ENCODE data around the gene ACADS.

GRCh38 chr12:120767071-120768024 is 41.7 kb downstream of the ACADS start:
- TF ChIP-seq RARB (CRISPR knock-in tag; IDR thresholded peaks at IDR 0.05) (no peak), TOX (CRISPR knock-in tag; IDR thresholded peaks at IDR 0.05; ENCODE audit: borderline replicate concordance) (no peak), SNAI2 (CRISPR knock-in tag; IDR thresholded peaks at IDR 0.05) (no peak), PPARA (CRISPR knock-in tag; IDR thresholded peaks at IDR 0.05; ENCODE audit: borderline replicate concordance) (no peak), ZNF8 (CRISPR knock-in tag; IDR thresholded peaks at IDR 0.05) (no peak), ARNTL (CRISPR knock-in tag; IDR thresholded peaks at IDR 0.05; ENCODE audit: borderline replicate concordance, low read depth) (no peak), CSDC2 (CRISPR knock-in tag; IDR thresholded peaks at IDR 0.05) (no peak)
- TF ChIP-seq, protein P1, sequence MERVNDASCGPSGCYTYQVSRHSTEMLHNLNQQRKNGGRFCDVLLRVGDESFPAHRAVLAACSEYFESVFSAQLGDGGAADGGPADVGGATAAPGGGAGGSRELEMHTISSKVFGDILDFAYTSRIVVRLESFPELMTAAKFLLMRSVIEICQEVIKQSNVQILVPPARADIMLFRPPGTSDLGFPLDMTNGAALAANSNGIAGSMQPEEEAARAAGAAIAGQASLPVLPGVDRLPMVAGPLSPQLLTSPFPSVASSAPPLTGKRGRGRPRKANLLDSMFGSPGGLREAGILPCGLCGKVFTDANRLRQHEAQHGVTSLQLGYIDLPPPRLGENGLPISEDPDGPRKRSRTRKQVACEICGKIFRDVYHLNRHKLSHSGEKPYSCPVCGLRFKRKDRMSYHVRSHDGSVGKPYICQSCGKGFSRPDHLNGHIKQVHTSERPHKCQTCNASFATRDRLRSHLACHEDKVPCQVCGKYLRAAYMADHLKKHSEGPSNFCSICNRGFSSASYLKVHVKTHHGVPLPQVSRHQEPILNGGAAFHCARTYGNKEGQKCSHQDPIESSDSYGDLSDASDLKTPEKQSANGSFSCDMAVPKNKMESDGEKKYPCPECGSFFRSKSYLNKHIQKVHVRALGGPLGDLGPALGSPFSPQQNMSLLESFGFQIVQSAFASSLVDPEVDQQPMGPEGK (CRISPR knock-in tag; IDR thresholded peaks at IDR 0.05; ENCODE audit: borderline replicate concordance), result no peak

Measured in SK-N-SH treated with all-trans-retinoic acid at 6 μM for 48 hours (cell line).